Tibial artery (tissue), 4 donors: ENCODE results near the gene RRM1.
A peak's percentile ranks its signal among the peaks of the same experiment; 100 is the strongest.

ENCODE experiments used
- DNase-seq, 2 donors: peaks; one replicate each; pipeline ENCODE4 v3.0.0-alpha.2; 2019
- H3K27ac ChIP-seq, 2 donors: fragments of 200-600 bp; sonication (generic) in 1 of 2; 1 replicate in 1 of 2; 2 replicates in 1 of 2; pipeline ENCODE4 v1.5.1; 2018 to 2019; ENCODE audit warnings: mild to moderate bottlenecking in 1 of 2
- H3K27me3 ChIP-seq, 2 donors: fragments of 200-600 bp; sonication (generic) in 1 of 2; one replicate each; pipeline versions ENCODE4 v1.5.1 to v1.6.0; 2016 to 2019
- H3K36me3 ChIP-seq, 3 donors: fragments of 200-600 bp; sonication (generic) in 2 of 3; one replicate each; pipeline ENCODE4 v1.5.1; 2016 to 2019; ENCODE audit warnings: mild to moderate bottlenecking in 2 of 3
- H3K4me1 ChIP-seq, 4 donors: fragments of 200-600 bp; sonication (generic) in 2 of 4; 1 replicate in 3 of 4; 2 replicates in 1 of 4; pipeline ENCODE4 v1.5.1; 2016 to 2019
- H3K4me3 ChIP-seq, 2 donors: fragments of 200-600 bp; sonication (generic) in 1 of 2; 1 replicate in 1 of 2; 2 replicates in 1 of 2; pipeline ENCODE4 v1.5.1; 2018 to 2019; ENCODE audit warnings: mild to moderate bottlenecking in 2 of 2
- H3K9me3 ChIP-seq, 3 donors: fragments of 200-600 bp; sonication (generic) in 1 of 3; one replicate each; pipeline ENCODE4 v1.5.1; 2016 to 2019
- CTCF ChIP-seq, 2 experiments: fragments of 200-600 bp in 1 of 2; fragments of 450-650 bp in 1 of 2; IDR thresholded peaks; one replicate each; pipeline ENCODE4 v1.5.1; 2017 to 2019; ENCODE audit warnings: antibody characterized with exemption in 2 of 2, mild to moderate bottlenecking in 1 of 2, moderate library complexity in 1 of 2
- intact Hi-C: fragments of 100-400 bp; cut with DNase I; formaldehyde crosslinking; loops from one replicate; pipeline ENCODE4 v1.15.0; 2023; ENCODE audit warnings: low total_unique reads

RRM1 gene

GRCh38 chr11:4064278-4064955 is 30.2 kb upstream of the RRM1 start:
- Histone ChIP-seq H3K36me3 (peaks cover 11 to 19% (median 17%) of the 10 kb centered on the region in 3 donors), H3K4me1 (peaks cover 0 to 62% (median 33%) of the 10 kb centered on the region in 4 donors), H3K9me3 (no peaks in the 10 kb centered on the region), H3K27me3 (no peaks in the 10 kb centered on the region), H3K27ac (peak overlapping the region; percentile 17 to 18), H3K4me3 (no peak overlapping the region)
- intact Hi-C loops, result no loop called here
- no peak for TF ChIP-seq CTCF (IDR thresholded peaks at IDR 0.05)
- DNase-seq, result no peak

- Histone ChIP-seq H3K27ac (peak overlapping the region; percentile 4 to 18), H3K9me3 (no peaks in the 10 kb centered on the region), H3K27me3 (no peaks in the 10 kb centered on the region), H3K36me3 (peaks cover 4 to 14% (median 13%) of the 10 kb centered on the region in 3 donors), H3K4me3 (no peak overlapping the region), H3K4me1 (peaks cover 0 to 62% (median 33%) of the 10 kb centered on the region in 4 donors)
- TF ChIP-seq CTCF (IDR thresholded peaks at IDR 0.05), result no peak
- intact Hi-C loops, result no loop called here
- no peak for DNase-seq
Measured at GRCh38 chr11:4065086-4065485, 29.5 kb upstream of the RRM1 start.

- H3K36me3 ChIP-seq, result peaks cover 0 to 12% (median 7%) of the 10 kb centered on the region in 3 donors
- TF ChIP-seq CTCF (IDR thresholded peaks at IDR 0.05), result no peak
- no peaks in the 10 kb centered on the region for H3K27me3 ChIP-seq
- peak overlapping the region in 1 of 2 donors; percentile 18 for H3K27ac ChIP-seq
- H3K4me1 ChIP-seq, result peaks cover 0 to 62% (median 33%) of the 10 kb centered on the region in 4 donors
- H3K9me3 ChIP-seq, result no peaks in the 10 kb centered on the region
- DNase-seq, result no peak
- intact Hi-C loops, result no loop called here
- no peak overlapping the region for H3K4me3 ChIP-seq
Measured at GRCh38 chr11:4065601-4066377, 28.8 kb upstream of the RRM1 start.

GRCh38 chr11:4066910-4067309 is 27.7 kb upstream of the RRM1 start:
- Histone ChIP-seq H3K27ac (no peak overlapping the region), H3K4me3 (no peak overlapping the region), H3K9me3 (no peaks in the 10 kb centered on the region), H3K27me3 (no peaks in the 10 kb centered on the region), H3K4me1 (peaks cover 0 to 61% (median 35%) of the 10 kb centered on the region in 4 donors), H3K36me3 (peaks cover 0 to 9% (median 0%) of the 10 kb centered on the region in 3 donors)
- TF ChIP-seq CTCF (IDR thresholded peaks at IDR 0.05), result no peak
- intact Hi-C loops, result no loop called here
- DNase-seq, result no peak

- no peak overlapping the region for H3K27ac ChIP-seq
- H3K4me1 ChIP-seq, result peaks cover 0 to 51% (median 34%) of the 10 kb centered on the region in 4 donors
- H3K36me3 ChIP-seq, result peaks cover 0 to 9% (median 4%) of the 10 kb centered on the region in 3 donors
- H3K27me3 ChIP-seq, result no peaks in the 10 kb centered on the region
- H3K4me3 ChIP-seq, result no peak overlapping the region
- TF ChIP-seq CTCF (IDR thresholded peaks at IDR 0.05), result no peak
- intact Hi-C loops, result no loop called here
- no peaks in the 10 kb centered on the region for H3K9me3 ChIP-seq
- DNase-seq, result no peak
Measured at GRCh38 chr11:4068962-4069361, 25.6 kb upstream of the RRM1 start.
